CD4-positive, alpha-beta T cell treated with Interleukin-15 for 1 hour (primary cell): Measurements from ENCODE around the gene ZMYND8.

Experiments used
- DNase-seq: peaks from one replicate; pipeline ENCODE4 v3.0.0-alpha.2; 2020

The ZMYND8 gene

GRCh38 chr20:47332381-47333206 is 23.9 kb downstream of the ZMYND8 start:
- DNase-seq, result no peak

GRCh38 chr20:47330933-47331708 is 25.4 kb downstream of the ZMYND8 start:
- DNase-seq, result no peak

- no peak for DNase-seq
Observed at GRCh38 chr20:47330071-47330470, 26.4 kb downstream of the ZMYND8 start.

- DNase-seq, result no peak
Observed at GRCh38 chr20:47328129-47328528, 28.4 kb downstream of the ZMYND8 start.

- DNase-seq, result no peak
Observed at GRCh38 chr20:47327711-47328110, 28.8 kb downstream of the ZMYND8 start.

- no peak for DNase-seq
Observed at GRCh38 chr20:47326658-47327268, 29.7 kb downstream of the ZMYND8 start.

GRCh38 chr20:47325242-47325641 is 31.3 kb downstream of the ZMYND8 start:
- DNase-seq, result no peak

GRCh38 chr20:47320990-47321805 is 35.3 kb downstream of the ZMYND8 start:
- DNase-seq, result no peak

GRCh38 chr20:47319517-47320252 is 36.8 kb downstream of the ZMYND8 start:
- no peak for DNase-seq

- DNase-seq, result no peak
Observed at GRCh38 chr20:47318586-47319516, 37.6 kb downstream of the ZMYND8 start.

- DNase-seq, result no peak
Observed at GRCh38 chr20:47318027-47318585, 38.4 kb downstream of the ZMYND8 start.

- DNase-seq, result peak; percentile 61
Observed at GRCh38 chr20:47317127-47317895, 39.2 kb downstream of the ZMYND8 start.

- no peak for DNase-seq
Observed at GRCh38 chr20:47316776-47317126, 39.7 kb downstream of the ZMYND8 start.

GRCh38 chr20:47315339-47316056 is 41.0 kb downstream of the ZMYND8 start:
- DNase-seq, result no peak

GRCh38 chr20:47314647-47315338 is 41.7 kb downstream of the ZMYND8 start:
- DNase-seq, result no peak

GRCh38 chr20:47311967-47312681 is 44.4 kb downstream of the ZMYND8 start:
- no peak for DNase-seq

GRCh38 chr20:47311211-47311610 is 45.3 kb downstream of the ZMYND8 start:
- no peak for DNase-seq

GRCh38 chr20:47310729-47311128 is 45.8 kb downstream of the ZMYND8 start:
- DNase-seq, result no peak
